ENCODE data around the gene RFK. TPM values are rescaled to one million over a fixed set of nuclear protein-coding genes. Genes with fewer than 3 reads are reported as not detected.

Gene RFK
- total and polyA plus RNA-seq, 2 of the 13 experiments (the other 11 are each of a cell fraction or from before 2014, with no cell fraction given): 18.2 to 37.2 TPM

DNA sequence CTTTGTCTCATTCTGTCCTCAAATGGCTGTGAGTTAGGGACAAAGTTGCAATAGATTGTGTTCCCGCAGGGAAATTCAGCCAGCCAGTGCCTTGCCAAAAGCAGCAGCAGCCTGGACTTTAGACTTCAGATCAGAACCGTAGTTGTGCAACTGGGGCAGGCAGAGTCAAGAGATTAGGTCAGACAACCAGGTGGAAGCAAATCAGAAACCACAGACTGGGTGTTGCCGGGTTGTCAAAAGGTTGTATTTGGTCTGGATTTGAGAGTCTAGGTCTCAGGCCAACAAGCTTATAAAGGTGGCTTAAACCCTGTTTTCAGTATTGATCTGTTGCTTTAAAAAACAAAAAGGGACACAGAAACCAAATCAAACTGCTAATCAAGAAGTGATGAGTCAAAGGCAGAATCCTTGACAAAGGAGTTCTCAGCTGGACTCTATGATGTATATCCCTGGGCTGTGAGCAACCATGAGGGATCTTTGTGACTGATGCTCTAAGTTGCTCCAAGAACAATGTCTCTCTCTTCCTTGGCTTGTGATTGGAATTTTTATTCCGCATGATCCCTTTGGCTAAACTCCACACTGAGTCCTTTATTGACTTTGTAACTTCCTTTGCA is 20.9 kb downstream of the RFK start (continued):
- TF ChIP-seq, protein P1, sequence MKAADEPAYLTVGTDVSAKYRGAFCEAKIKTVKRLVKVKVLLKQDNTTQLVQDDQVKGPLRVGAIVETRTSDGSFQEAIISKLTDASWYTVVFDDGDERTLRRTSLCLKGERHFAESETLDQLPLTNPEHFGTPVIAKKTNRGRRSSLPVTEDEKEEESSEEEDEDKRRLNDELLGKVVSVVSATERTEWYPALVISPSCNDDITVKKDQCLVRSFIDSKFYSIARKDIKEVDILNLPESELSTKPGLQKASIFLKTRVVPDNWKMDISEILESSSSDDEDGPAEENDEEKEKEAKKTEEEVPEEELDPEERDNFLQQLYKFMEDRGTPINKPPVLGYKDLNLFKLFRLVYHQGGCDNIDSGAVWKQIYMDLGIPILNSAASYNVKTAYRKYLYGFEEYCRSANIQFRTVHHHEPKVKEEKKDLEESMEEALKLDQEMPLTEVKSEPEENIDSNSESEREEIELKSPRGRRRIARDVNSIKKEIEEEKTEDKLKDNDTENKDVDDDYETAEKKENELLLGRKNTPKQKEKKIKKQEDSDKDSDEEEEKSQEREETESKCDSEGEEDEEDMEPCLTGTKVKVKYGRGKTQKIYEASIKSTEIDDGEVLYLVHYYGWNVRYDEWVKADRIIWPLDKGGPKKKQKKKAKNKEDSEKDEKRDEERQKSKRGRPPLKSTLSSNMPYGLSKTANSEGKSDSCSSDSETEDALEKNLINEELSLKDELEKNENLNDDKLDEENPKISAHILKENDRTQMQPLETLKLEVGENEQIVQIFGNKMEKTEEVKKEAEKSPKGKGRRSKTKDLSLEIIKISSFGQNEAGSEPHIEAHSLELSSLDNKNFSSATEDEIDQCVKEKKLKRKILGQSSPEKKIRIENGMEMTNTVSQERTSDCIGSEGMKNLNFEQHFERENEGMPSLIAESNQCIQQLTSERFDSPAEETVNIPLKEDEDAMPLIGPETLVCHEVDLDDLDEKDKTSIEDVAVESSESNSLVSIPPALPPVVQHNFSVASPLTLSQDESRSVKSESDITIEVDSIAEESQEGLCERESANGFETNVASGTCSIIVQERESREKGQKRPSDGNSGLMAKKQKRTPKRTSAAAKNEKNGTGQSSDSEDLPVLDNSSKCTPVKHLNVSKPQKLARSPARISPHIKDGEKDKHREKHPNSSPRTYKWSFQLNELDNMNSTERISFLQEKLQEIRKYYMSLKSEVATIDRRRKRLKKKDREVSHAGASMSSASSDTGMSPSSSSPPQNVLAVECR (CRISPR knock-in tag; IDR thresholded peaks at IDR 0.05; ENCODE audit: borderline replicate concordance): peak; percentile 46; the same call in 1 of the 2 replicates
- TF ChIP-seq, protein P2, sequence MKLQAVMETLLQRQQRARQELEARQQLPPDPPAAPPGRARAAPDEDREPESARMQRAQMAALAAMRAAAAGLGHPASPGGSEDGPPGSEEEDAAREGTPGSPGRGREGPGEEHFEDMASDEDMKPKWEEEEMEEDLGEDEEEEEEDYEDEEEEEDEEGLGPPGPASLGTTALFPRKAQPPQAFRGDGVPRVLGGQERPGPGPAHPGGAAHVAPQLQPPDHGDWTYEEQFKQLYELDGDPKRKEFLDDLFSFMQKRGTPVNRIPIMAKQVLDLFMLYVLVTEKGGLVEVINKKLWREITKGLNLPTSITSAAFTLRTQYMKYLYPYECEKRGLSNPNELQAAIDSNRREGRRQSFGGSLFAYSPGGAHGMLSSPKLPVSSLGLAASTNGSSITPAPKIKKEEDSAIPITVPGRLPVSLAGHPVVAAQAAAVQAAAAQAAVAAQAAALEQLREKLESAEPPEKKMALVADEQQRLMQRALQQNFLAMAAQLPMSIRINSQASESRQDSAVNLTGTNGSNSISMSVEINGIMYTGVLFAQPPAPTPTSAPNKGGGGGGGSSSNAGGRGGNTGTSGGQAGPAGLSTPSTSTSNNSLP (IDR thresholded peaks at IDR 0.05; ENCODE audit: low read depth, low read length): peak; percentile 71; the same call in 1 of the 2 replicates
- TF ChIP-seq MEF2D (CRISPR knock-in tag; IDR thresholded peaks at IDR 0.05) (peak; percentile 74), ZNF367 (CRISPR knock-in tag; IDR thresholded peaks at IDR 0.05; ENCODE audit: borderline replicate concordance) (no peak), ATF1 (CRISPR knock-in tag; IDR thresholded peaks at IDR 0.05) (peak; percentile 53; the same call in 1 of the 2 replicates), GATAD2A (CRISPR knock-in tag; IDR thresholded peaks at IDR 0.05) (peak; percentile 92), FOXK1 (CRISPR knock-in tag; IDR thresholded peaks at IDR 0.05; ENCODE audit: borderline replicate concordance, low read depth) (peak; percentile 75; the same call in 1 of the 2 replicates), ZNF607 (CRISPR knock-in tag; IDR thresholded peaks at IDR 0.05; ENCODE audit: borderline replicate concordance) (peak; percentile 60; the same call in 1 of the 2 replicates)
- TF ChIP-seq, protein P3, sequence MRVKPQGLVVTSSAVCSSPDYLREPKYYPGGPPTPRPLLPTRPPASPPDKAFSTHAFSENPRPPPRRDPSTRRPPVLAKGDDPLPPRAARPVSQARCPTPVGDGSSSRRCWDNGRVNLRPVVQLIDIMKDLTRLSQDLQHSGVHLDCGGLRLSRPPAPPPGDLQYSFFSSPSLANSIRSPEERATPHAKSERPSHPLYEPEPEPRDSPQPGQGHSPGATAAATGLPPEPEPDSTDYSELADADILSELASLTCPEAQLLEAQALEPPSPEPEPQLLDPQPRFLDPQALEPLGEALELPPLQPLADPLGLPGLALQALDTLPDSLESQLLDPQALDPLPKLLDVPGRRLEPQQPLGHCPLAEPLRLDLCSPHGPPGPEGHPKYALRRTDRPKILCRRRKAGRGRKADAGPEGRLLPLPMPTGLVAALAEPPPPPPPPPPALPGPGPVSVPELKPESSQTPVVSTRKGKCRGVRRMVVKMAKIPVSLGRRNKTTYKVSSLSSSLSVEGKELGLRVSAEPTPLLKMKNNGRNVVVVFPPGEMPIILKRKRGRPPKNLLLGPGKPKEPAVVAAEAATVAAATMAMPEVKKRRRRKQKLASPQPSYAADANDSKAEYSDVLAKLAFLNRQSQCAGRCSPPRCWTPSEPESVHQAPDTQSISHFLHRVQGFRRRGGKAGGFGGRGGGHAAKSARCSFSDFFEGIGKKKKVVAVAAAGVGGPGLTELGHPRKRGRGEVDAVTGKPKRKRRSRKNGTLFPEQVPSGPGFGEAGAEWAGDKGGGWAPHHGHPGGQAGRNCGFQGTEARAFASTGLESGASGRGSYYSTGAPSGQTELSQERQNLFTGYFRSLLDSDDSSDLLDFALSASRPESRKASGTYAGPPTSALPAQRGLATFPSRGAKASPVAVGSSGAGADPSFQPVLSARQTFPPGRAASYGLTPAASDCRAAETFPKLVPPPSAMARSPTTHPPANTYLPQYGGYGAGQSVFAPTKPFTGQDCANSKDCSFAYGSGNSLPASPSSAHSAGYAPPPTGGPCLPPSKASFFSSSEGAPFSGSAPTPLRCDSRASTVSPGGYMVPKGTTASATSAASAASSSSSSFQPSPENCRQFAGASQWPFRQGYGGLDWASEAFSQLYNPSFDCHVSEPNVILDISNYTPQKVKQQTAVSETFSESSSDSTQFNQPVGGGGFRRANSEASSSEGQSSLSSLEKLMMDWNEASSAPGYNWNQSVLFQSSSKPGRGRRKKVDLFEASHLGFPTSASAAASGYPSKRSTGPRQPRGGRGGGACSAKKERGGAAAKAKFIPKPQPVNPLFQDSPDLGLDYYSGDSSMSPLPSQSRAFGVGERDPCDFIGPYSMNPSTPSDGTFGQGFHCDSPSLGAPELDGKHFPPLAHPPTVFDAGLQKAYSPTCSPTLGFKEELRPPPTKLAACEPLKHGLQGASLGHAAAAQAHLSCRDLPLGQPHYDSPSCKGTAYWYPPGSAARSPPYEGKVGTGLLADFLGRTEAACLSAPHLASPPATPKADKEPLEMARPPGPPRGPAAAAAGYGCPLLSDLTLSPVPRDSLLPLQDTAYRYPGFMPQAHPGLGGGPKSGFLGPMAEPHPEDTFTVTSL (CRISPR knock-in tag; IDR thresholded peaks at IDR 0.05; ENCODE audit: borderline replicate concordance): peak; percentile 90; the same call in 1 of the 2 replicates
- TF ChIP-seq, protein P4, sequence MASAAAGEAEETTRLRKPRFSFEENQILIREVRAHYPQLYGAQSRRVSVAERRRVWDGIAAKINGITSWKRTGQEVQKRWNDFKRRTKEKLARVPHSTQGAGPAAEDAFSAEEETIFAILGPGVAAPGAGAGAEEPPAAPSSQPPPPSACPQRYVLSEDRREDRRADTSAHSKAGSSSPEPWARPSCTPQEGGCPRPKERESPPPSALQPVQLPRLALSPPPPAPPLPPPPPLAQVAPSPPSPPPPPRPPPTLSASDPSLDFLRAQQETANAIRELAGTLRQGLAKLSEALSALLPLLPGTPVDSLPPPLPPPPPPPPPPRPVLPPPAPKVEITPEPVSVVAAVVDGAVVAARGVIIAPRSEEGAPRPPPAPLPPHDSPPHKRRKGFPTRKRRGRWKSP (CRISPR knock-in tag; IDR thresholded peaks at IDR 0.05): 0 out of 2 replicates have a peak, but pooled peaks have one; percentile 49
- TF ChIP-seq, protein P5, sequence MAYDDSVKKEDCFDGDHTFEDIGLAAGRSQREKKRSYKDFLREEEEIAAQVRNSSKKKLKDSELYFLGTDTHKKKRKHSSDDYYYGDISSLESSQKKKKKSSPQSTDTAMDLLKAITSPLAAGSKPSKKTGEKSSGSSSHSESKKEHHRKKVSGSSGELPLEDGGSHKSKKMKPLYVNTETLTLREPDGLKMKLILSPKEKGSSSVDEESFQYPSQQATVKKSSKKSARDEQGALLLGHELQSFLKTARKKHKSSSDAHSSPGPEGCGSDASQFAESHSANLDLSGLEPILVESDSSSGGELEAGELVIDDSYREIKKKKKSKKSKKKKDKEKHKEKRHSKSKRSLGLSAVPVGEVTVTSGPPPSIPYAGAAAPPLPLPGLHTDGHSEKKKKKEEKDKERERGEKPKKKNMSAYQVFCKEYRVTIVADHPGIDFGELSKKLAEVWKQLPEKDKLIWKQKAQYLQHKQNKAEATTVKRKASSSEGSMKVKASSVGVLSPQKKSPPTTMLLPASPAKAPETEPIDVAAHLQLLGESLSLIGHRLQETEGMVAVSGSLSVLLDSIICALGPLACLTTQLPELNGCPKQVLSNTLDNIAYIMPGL (CRISPR knock-in tag; IDR thresholded peaks at IDR 0.05; ENCODE audit: borderline replicate concordance in 1 of 2, low read depth in 1 of 2): peak in 1 of 2 experiments; percentile 63; a peak in 1 of 4 replicates

All from HepG2 (cell line).